ENCODE results near the gene AQP11. TPM values are rescaled to one million over a fixed set of nuclear protein-coding genes. Genes with fewer than 3 reads are reported as not detected.

The AQP11 gene
- total and polyA plus RNA-seq, 4 donors, result 3.7 to 11.7 (median 9.2) TPM

- H3K27ac ChIP-seq (ENCODE audit: low read depth, low read length), result peak overlapping the region; percentile 60
- no peaks in the 10 kb centered on the region for H3K27me3 ChIP-seq (ENCODE audit: control insufficient read depth, insufficient read depth, low read length)
- peaks cover 3% of the 10 kb centered on the region for H3K36me3 ChIP-seq (ENCODE audit: control insufficient read depth, insufficient read depth, low read length)
- 0% methylated on average over 13 of the region's 19 CpGs for WGBS (ENCODE audit: insufficient coverage)
- H3K4me3 ChIP-seq (ENCODE audit: low read depth, low read length), result peak overlapping the region; percentile 68
- no peaks in the 10 kb centered on the region for H3K9me3 ChIP-seq (ENCODE audit: control insufficient read depth, insufficient read depth, low read length)
- peaks cover 19% of the 10 kb centered on the region for H3K4me1 ChIP-seq (ENCODE audit: control insufficient read depth, insufficient read depth, low read length)
- DNase-seq (ENCODE audit: low read depth in 4 of 6, low spot score in 6 of 6), result no peak
Measured at GRCh38 chr11:77589181-77589520, 602 bp upstream of the AQP11 start.

- H3K4me3 ChIP-seq (ENCODE audit: low read depth, low read length), result peak overlapping the region; percentile 68
- WGBS (ENCODE audit: insufficient coverage), result under 1% methylated on average over 25 of the region's 31 CpGs
- H3K4me1 ChIP-seq (ENCODE audit: control insufficient read depth, insufficient read depth, low read length), result peaks cover 19% of the 10 kb centered on the region
- H3K27me3 ChIP-seq (ENCODE audit: control insufficient read depth, insufficient read depth, low read length), result no peaks in the 10 kb centered on the region
- peaks cover 3% of the 10 kb centered on the region for H3K36me3 ChIP-seq (ENCODE audit: control insufficient read depth, insufficient read depth, low read length)
- peak overlapping the region; percentile 67 for H3K27ac ChIP-seq (ENCODE audit: low read depth, low read length)
- no peaks in the 10 kb centered on the region for H3K9me3 ChIP-seq (ENCODE audit: control insufficient read depth, insufficient read depth, low read length)
- DNase-seq (ENCODE audit: low read depth in 4 of 6, low spot score in 6 of 6), result peak; percentile 13 to 88 (median 46)
Measured at GRCh38 chr11:77590194-77590782, 535 bp downstream of the AQP11 start.

- no CpG with 5 or more reads among the region's 2 CpGs for WGBS (ENCODE audit: insufficient coverage)
- Histone ChIP-seq H3K9me3 (ENCODE audit: control insufficient read depth, insufficient read depth, low read length) (no peaks in the 10 kb centered on the region), H3K4me1 (ENCODE audit: control insufficient read depth, insufficient read depth, low read length) (peaks cover 19% of the 10 kb centered on the region), H3K36me3 (ENCODE audit: control insufficient read depth, insufficient read depth, low read length) (peaks cover 3% of the 10 kb centered on the region), H3K27me3 (ENCODE audit: control insufficient read depth, insufficient read depth, low read length) (no peaks in the 10 kb centered on the region), H3K4me3 (ENCODE audit: low read depth, low read length) (no peak overlapping the region), H3K27ac (ENCODE audit: low read depth, low read length) (no peak overlapping the region)
- peak in 1 of 6 donors; percentile 14 for DNase-seq (ENCODE audit: low read depth in 4 of 6, low spot score in 6 of 6)
Measured at GRCh38 chr11:77592727-77593126, 3.0 kb downstream of the AQP11 start.

GRCh38 chr11:77593883-77594282, 4.1 kb downstream of the AQP11 start:
- no peak for DNase-seq (ENCODE audit: low read depth in 4 of 6, low spot score in 6 of 6)
- Histone ChIP-seq H3K9me3 (ENCODE audit: control insufficient read depth, insufficient read depth, low read length) (no peaks in the 10 kb centered on the region), H3K27me3 (ENCODE audit: control insufficient read depth, insufficient read depth, low read length) (no peaks in the 10 kb centered on the region), H3K36me3 (ENCODE audit: control insufficient read depth, insufficient read depth, low read length) (peaks cover 3% of the 10 kb centered on the region), H3K4me1 (ENCODE audit: control insufficient read depth, insufficient read depth, low read length) (peaks cover 13% of the 10 kb centered on the region), H3K4me3 (ENCODE audit: low read depth, low read length) (no peak overlapping the region), H3K27ac (ENCODE audit: low read depth, low read length) (no peak overlapping the region)

GRCh38 chr11:77596626-77597025, 6.9 kb downstream of the AQP11 start:
- WGBS (ENCODE audit: insufficient coverage), result no CpG with 5 or more reads among the region's 2 CpGs
- Histone ChIP-seq H3K4me3 (ENCODE audit: low read depth, low read length) (no peak overlapping the region), H3K27ac (ENCODE audit: low read depth, low read length) (no peak overlapping the region), H3K36me3 (ENCODE audit: control insufficient read depth, insufficient read depth, low read length) (peaks cover 5% of the 10 kb centered on the region), H3K27me3 (ENCODE audit: control insufficient read depth, insufficient read depth, low read length) (no peaks in the 10 kb centered on the region), H3K4me1 (ENCODE audit: control insufficient read depth, insufficient read depth, low read length) (peaks cover 7% of the 10 kb centered on the region), H3K9me3 (ENCODE audit: control insufficient read depth, insufficient read depth, low read length) (no peaks in the 10 kb centered on the region)
- DNase-seq (ENCODE audit: low read depth in 4 of 6, low spot score in 6 of 6), result no peak

GRCh38 chr11:77598195-77598594, 8.4 kb downstream of the AQP11 start:
- Histone ChIP-seq H3K9me3 (ENCODE audit: control insufficient read depth, insufficient read depth, low read length) (no peaks in the 10 kb centered on the region), H3K4me1 (ENCODE audit: control insufficient read depth, insufficient read depth, low read length) (peaks cover 3% of the 10 kb centered on the region), H3K27ac (ENCODE audit: low read depth, low read length) (no peak overlapping the region), H3K4me3 (ENCODE audit: low read depth, low read length) (no peak overlapping the region), H3K36me3 (ENCODE audit: control insufficient read depth, insufficient read depth, low read length) (peaks cover 2% of the 10 kb centered on the region), H3K27me3 (ENCODE audit: control insufficient read depth, insufficient read depth, low read length) (no peaks in the 10 kb centered on the region)
- no CpG with 5 or more reads among the region's 2 CpGs for WGBS (ENCODE audit: insufficient coverage)
- no peak for DNase-seq (ENCODE audit: low read depth in 4 of 6, low spot score in 6 of 6)

- no peaks in the 10 kb centered on the region for H3K27me3 ChIP-seq (ENCODE audit: control insufficient read depth, insufficient read depth, low read length)
- no peaks in the 10 kb centered on the region for H3K9me3 ChIP-seq (ENCODE audit: control insufficient read depth, insufficient read depth, low read length)
- peaks cover 3% of the 10 kb centered on the region for H3K4me1 ChIP-seq (ENCODE audit: control insufficient read depth, insufficient read depth, low read length)
- peak in 1 of 6 donors; percentile 41 for DNase-seq (ENCODE audit: low read depth in 4 of 6, low spot score in 6 of 6)
- H3K4me3 ChIP-seq (ENCODE audit: low read depth, low read length), result no peak overlapping the region
- WGBS (ENCODE audit: insufficient coverage), result 44% methylated on average over 2 of the region's 3 CpGs
- H3K27ac ChIP-seq (ENCODE audit: low read depth, low read length), result peak overlapping the region; percentile 54
- peaks cover 2% of the 10 kb centered on the region for H3K36me3 ChIP-seq (ENCODE audit: control insufficient read depth, insufficient read depth, low read length)
Measured at GRCh38 chr11:77602381-77603088, 12.8 kb downstream of the AQP11 start.

- Histone ChIP-seq H3K9me3 (ENCODE audit: control insufficient read depth, insufficient read depth, low read length) (no peaks in the 10 kb centered on the region), H3K4me3 (ENCODE audit: low read depth, low read length) (no peak overlapping the region), H3K36me3 (ENCODE audit: control insufficient read depth, insufficient read depth, low read length) (peaks cover 5% of the 10 kb centered on the region), H3K4me1 (ENCODE audit: control insufficient read depth, insufficient read depth, low read length) (peaks cover 3% of the 10 kb centered on the region), H3K27me3 (ENCODE audit: control insufficient read depth, insufficient read depth, low read length) (no peaks in the 10 kb centered on the region), H3K27ac (ENCODE audit: low read depth, low read length) (no peak overlapping the region)
- DNase-seq (ENCODE audit: low read depth in 4 of 6, low spot score in 6 of 6), result no peak
- no CpG with 5 or more reads among the region's 2 CpGs for WGBS (ENCODE audit: insufficient coverage)
Measured at GRCh38 chr11:77604281-77604680, 14.5 kb downstream of the AQP11 start.

GRCh38 chr11:77609234-77609633, 19.5 kb downstream of the AQP11 start:
- no peaks in the 10 kb centered on the region for H3K27me3 ChIP-seq (ENCODE audit: control insufficient read depth, insufficient read depth, low read length)
- no CpG with 5 or more reads among the region's 1 CpG for WGBS (ENCODE audit: insufficient coverage)
- no peaks in the 10 kb centered on the region for H3K4me1 ChIP-seq (ENCODE audit: control insufficient read depth, insufficient read depth, low read length)
- no peak overlapping the region for H3K27ac ChIP-seq (ENCODE audit: low read depth, low read length)
- H3K4me3 ChIP-seq (ENCODE audit: low read depth, low read length), result no peak overlapping the region
- no peak for DNase-seq (ENCODE audit: low read depth in 4 of 6, low spot score in 6 of 6)
- H3K9me3 ChIP-seq (ENCODE audit: control insufficient read depth, insufficient read depth, low read length), result no peaks in the 10 kb centered on the region
- peaks cover 6% of the 10 kb centered on the region for H3K36me3 ChIP-seq (ENCODE audit: control insufficient read depth, insufficient read depth, low read length)

- peaks cover 8% of the 10 kb centered on the region for H3K36me3 ChIP-seq (ENCODE audit: control insufficient read depth, insufficient read depth, low read length)
- no peak overlapping the region for H3K4me3 ChIP-seq (ENCODE audit: low read depth, low read length)
- H3K27me3 ChIP-seq (ENCODE audit: control insufficient read depth, insufficient read depth, low read length), result no peaks in the 10 kb centered on the region
- H3K27ac ChIP-seq (ENCODE audit: low read depth, low read length), result no peak overlapping the region
- no peak for DNase-seq (ENCODE audit: low read depth in 4 of 6, low spot score in 6 of 6)
- no peaks in the 10 kb centered on the region for H3K4me1 ChIP-seq (ENCODE audit: control insufficient read depth, insufficient read depth, low read length)
- no peaks in the 10 kb centered on the region for H3K9me3 ChIP-seq (ENCODE audit: control insufficient read depth, insufficient read depth, low read length)
Measured at GRCh38 chr11:77611921-77612320, 22.2 kb downstream of the AQP11 start.
